ENCODE data around the gene PRXL2A.
A peak's percentile ranks its signal among the peaks of the same experiment; 100 is the strongest.
"Not testable (repeated sequence)": the region's sequence is repeated elsewhere in the genome, so short reads cannot be mapped to it uniquely, and the experiment has no call there.

The PRXL2A gene

GRCh38 chr10:80408242-80409101 lies at the start of gene PRXL2A:
TSS of gene PRXL2A (plus strand) at chr10:80408551. CDS start at chr10:80420468, 11,917 bp downstream.
- peak; percentile 54 for DNase-seq

GRCh38 chr10:80358925-80359324 lies 49.4 kb upstream of the PRXL2A start:
- not testable (repeated sequence) for DNase-seq

- DNase-seq = no peak
Measured at GRCh38 chr10:80359644-80360043, 48.7 kb upstream of the PRXL2A start.

GRCh38 chr10:80365510-80365909 lies 42.8 kb upstream of the PRXL2A start:
- DNase-seq = no peak

GRCh38 chr10:80371467-80371866 lies 36.9 kb upstream of the PRXL2A start:
- DNase-seq = no peak

GRCh38 chr10:80372675-80373074 lies 35.7 kb upstream of the PRXL2A start:
- no peak for DNase-seq

- DNase-seq = no peak
Measured at GRCh38 chr10:80373502-80373901, 34.8 kb upstream of the PRXL2A start.

- DNase-seq = no peak
Measured at GRCh38 chr10:80379701-80380100, 28.6 kb upstream of the PRXL2A start.

GRCh38 chr10:80380185-80380584 lies 28.2 kb upstream of the PRXL2A start:
- DNase-seq = no peak

- peak; percentile 24 for DNase-seq
Measured at GRCh38 chr10:80382989-80383388, 25.4 kb upstream of the PRXL2A start.

- no peak for DNase-seq
Measured at GRCh38 chr10:80390740-80391139, 17.6 kb upstream of the PRXL2A start.

- DNase-seq = no peak
Measured at GRCh38 chr10:80392250-80392649, 16.1 kb upstream of the PRXL2A start.

- no peak for DNase-seq
Measured at GRCh38 chr10:80394358-80394916, 13.9 kb upstream of the PRXL2A start.

- DNase-seq = no peak
Measured at GRCh38 chr10:80397014-80397413, 11.3 kb upstream of the PRXL2A start.

- DNase-seq = no peak
Measured at GRCh38 chr10:80400136-80400804, 8.1 kb upstream of the PRXL2A start.

GRCh38 chr10:80405035-80405434 lies 3.3 kb upstream of the PRXL2A start:
- DNase-seq = no peak

GRCh38 chr10:80405626-80406025 lies 2.7 kb upstream of the PRXL2A start:
- no peak for DNase-seq

- DNase-seq = no peak
Measured at GRCh38 chr10:80406204-80406603, 2.1 kb upstream of the PRXL2A start.

GRCh38 chr10:80407812-80408241 lies 524 bp upstream of the PRXL2A start:
- DNase-seq = no peak

- no peak for DNase-seq
Measured at GRCh38 chr10:80409121-80409520, 770 bp downstream of the PRXL2A start.

- no peak for DNase-seq
Measured at GRCh38 chr10:80410122-80410521, 1.8 kb downstream of the PRXL2A start.

- no peak for DNase-seq
Measured at GRCh38 chr10:80410578-80411145, 2.3 kb downstream of the PRXL2A start.

GRCh38 chr10:80411267-80411668 lies 2.9 kb downstream of the PRXL2A start:
- no peak for DNase-seq

Data from NCI-H1694 (cell line).